Liver (tissue), 3 donors: Measurements from ENCODE around the gene MAN2A1.

Experiments
- FOXA1 ChIP-seq: IDR thresholded peaks from 2 replicates; pipeline ENCODE4 v1.6.1; 2016; ENCODE audit warnings: antibody characterized with exemption
- GABPA ChIP-seq, 2 donors: IDR thresholded peaks in 1 of 2; conservative IDR thresholded peaks in 1 of 2; 2 replicates each; pipeline ENCODE4 v1.6.1; 2016; ENCODE audit warnings: antibody characterized with exemption in 2 of 2, mild to moderate bottlenecking in 1 of 2, moderate library complexity in 1 of 2
- RAD21 ChIP-seq, 2 donors: IDR thresholded peaks; 2 replicates each; pipeline ENCODE4 v1.6.1; 2016; ENCODE audit warnings: antibody characterized with exemption in 2 of 2, mild to moderate bottlenecking in 2 of 2
- RXRA ChIP-seq, 2 donors: IDR thresholded peaks; 2 replicates each; pipeline ENCODE4 v1.6.1; 2017 to 2018; ENCODE audit warnings: antibody characterized with exemption in 2 of 2, mild to moderate bottlenecking in 1 of 2
- TAF1 ChIP-seq: conservative IDR thresholded peaks from 2 replicates; pipeline ENCODE4 v1.6.1; 2016; ENCODE audit warnings: antibody characterized with exemption, mild to moderate bottlenecking
- YY1 ChIP-seq: IDR thresholded peaks from 2 replicates; pipeline ENCODE4 v1.6.1; 2016; ENCODE audit warnings: antibody characterized with exemption, mild to moderate bottlenecking
- TF ChIP-seq, protein P1 (sequence below): fragments of 150-350 bp; IDR thresholded peaks from 2 replicates; pipeline ENCODE4 v1.5.1; 2017; ENCODE audit warnings: improper control_type of control experiment, low read depth, low read length; ENCODE audit not compliant: missing input control
- TF ChIP-seq, protein P2 (sequence below): IDR thresholded peaks from 2 replicates; pipeline ENCODE4 v1.6.1; 2016; ENCODE audit warnings: antibody characterized with exemption, mild to moderate bottlenecking
- donor health status: healthy.
- donor health status: healthy.

DNA sequence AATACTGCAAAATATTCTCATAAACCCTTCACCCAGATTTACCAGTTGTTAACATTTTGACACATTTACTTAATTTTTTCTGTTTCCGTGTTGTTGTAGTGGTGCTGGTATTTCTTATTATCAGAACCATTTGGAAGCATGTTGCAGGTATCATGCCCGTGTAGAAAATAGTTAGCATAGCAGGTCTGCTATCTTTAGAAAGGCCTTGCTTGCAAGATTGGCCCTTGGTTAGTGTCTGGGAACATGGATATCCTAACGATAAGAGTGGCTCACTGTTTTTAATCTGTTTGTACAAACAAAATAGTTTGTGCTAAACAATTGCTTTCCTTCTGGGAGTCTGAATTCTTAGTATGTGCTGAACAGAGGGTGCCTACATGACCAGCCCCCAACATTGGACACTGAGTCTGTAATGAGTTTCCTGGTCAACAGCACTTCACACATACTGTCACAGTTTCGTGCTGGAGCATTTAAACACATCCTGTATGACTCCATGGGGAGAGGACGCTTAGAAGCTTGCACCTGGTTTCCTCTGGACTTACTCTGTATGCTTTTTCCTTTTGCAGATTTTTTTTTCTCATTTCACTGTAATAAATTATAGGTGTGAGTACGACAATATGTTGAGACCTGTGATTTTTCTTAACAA lies 66.9 kb downstream of the MAN2A1 start:
- TF ChIP-seq, protein P1, sequence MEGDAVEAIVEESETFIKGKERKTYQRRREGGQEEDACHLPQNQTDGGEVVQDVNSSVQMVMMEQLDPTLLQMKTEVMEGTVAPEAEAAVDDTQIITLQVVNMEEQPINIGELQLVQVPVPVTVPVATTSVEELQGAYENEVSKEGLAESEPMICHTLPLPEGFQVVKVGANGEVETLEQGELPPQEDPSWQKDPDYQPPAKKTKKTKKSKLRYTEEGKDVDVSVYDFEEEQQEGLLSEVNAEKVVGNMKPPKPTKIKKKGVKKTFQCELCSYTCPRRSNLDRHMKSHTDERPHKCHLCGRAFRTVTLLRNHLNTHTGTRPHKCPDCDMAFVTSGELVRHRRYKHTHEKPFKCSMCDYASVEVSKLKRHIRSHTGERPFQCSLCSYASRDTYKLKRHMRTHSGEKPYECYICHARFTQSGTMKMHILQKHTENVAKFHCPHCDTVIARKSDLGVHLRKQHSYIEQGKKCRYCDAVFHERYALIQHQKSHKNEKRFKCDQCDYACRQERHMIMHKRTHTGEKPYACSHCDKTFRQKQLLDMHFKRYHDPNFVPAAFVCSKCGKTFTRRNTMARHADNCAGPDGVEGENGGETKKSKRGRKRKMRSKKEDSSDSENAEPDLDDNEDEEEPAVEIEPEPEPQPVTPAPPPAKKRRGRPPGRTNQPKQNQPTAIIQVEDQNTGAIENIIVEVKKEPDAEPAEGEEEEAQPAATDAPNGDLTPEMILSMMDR: no peak
- TF ChIP-seq, protein P2, sequence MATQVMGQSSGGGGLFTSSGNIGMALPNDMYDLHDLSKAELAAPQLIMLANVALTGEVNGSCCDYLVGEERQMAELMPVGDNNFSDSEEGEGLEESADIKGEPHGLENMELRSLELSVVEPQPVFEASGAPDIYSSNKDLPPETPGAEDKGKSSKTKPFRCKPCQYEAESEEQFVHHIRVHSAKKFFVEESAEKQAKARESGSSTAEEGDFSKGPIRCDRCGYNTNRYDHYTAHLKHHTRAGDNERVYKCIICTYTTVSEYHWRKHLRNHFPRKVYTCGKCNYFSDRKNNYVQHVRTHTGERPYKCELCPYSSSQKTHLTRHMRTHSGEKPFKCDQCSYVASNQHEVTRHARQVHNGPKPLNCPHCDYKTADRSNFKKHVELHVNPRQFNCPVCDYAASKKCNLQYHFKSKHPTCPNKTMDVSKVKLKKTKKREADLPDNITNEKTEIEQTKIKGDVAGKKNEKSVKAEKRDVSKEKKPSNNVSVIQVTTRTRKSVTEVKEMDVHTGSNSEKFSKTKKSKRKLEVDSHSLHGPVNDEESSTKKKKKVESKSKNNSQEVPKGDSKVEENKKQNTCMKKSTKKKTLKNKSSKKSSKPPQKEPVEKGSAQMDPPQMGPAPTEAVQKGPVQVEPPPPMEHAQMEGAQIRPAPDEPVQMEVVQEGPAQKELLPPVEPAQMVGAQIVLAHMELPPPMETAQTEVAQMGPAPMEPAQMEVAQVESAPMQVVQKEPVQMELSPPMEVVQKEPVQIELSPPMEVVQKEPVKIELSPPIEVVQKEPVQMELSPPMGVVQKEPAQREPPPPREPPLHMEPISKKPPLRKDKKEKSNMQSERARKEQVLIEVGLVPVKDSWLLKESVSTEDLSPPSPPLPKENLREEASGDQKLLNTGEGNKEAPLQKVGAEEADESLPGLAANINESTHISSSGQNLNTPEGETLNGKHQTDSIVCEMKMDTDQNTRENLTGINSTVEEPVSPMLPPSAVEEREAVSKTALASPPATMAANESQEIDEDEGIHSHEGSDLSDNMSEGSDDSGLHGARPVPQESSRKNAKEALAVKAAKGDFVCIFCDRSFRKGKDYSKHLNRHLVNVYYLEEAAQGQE: no peak
- no peak for TF ChIP-seq RAD21 (IDR thresholded peaks at IDR 0.05)
- no peak for TF ChIP-seq TAF1
- TF ChIP-seq RXRA (IDR thresholded peaks at IDR 0.05): no peak
- TF ChIP-seq YY1: no peak
- no peak for TF ChIP-seq FOXA1
- TF ChIP-seq GABPA (IDR thresholded peaks at IDR 0.05 in 1 of 2, conservative IDR thresholded peaks at IDR 0.05 in 1 of 2): no peak
